Smooth muscle cell (in vitro differentiated cells): Measurements from ENCODE around the gene USP21. TPM values are rescaled to one million over a fixed set of nuclear protein-coding genes. Genes with fewer than 3 reads are reported as not detected.

Experiments
- DNase-seq: peaks from one replicate; lab custom pipeline; 2025; ENCODE audit not compliant: unreplicated experiment; lab: John Stamatoyannopoulos, UW
- H2AFZ ChIP-seq: fragments of 200-600 bp; sonication (generic); 2 replicates; pipeline ENCODE4 v1.6.0; 2016; ENCODE audit warnings: antibody characterized with exemption, low read depth, mild to moderate bottlenecking
- H3F3A ChIP-seq: fragments of 200-600 bp; sonication (generic); 2 replicates; pipeline ENCODE4 v1.6.0; 2017; ENCODE audit warnings: antibody characterized with exemption, low read depth
- H3K27ac ChIP-seq: fragments of 200-600 bp; sonication (generic); 2 replicates; pipeline ENCODE4 v1.5.1; 2016; ENCODE audit warnings: low read depth, mild to moderate bottlenecking
- H3K27me3 ChIP-seq: fragments of 200-600 bp; sonication (generic); 2 replicates; pipeline ENCODE4 v1.6.1; 2016; ENCODE audit warnings: low read depth, mild to moderate bottlenecking
- H3K36me3 ChIP-seq: fragments of 200-600 bp; sonication (generic); 2 replicates; pipeline ENCODE4 v1.5.1; 2016; ENCODE audit warnings: low read depth
- H3K4me1 ChIP-seq: fragments of 200-600 bp; sonication (generic); 2 replicates; pipeline ENCODE4 v1.5.1; 2016; ENCODE audit warnings: low read depth
- H3K4me2 ChIP-seq: fragments of 200-600 bp; sonication (generic); 2 replicates; pipeline ENCODE4 v1.6.0; 2016; ENCODE audit warnings: mild to moderate bottlenecking
- H3K4me3 ChIP-seq: fragments of 200-600 bp; sonication (generic); 2 replicates; pipeline ENCODE4 v1.5.1; 2016; ENCODE audit warnings: mild to moderate bottlenecking
- H3K79me2 ChIP-seq: fragments of 200-600 bp; sonication (generic); 2 replicates; pipeline ENCODE4 v1.6.0; 2016; ENCODE audit warnings: low read depth, mild to moderate bottlenecking
- H3K9ac ChIP-seq: fragments of 200-600 bp; sonication (generic); 2 replicates; pipeline ENCODE4 v1.6.0; 2016; ENCODE audit warnings: low read depth
- H3K9me3 ChIP-seq: fragments of 200-600 bp; sonication (generic); replicated peaks from 2 replicates; pipeline ENCODE4 v1.5.1; 2016; ENCODE audit warnings: low read depth
- H4K20me1 ChIP-seq: fragments of 200-600 bp; sonication (generic); 2 replicates; pipeline ENCODE4 v1.6.0; 2016; ENCODE audit warnings: low read depth
- CTCF ChIP-seq: fragments of 200-600 bp; sonication (generic); IDR thresholded peaks from 2 replicates; pipeline ENCODE4 v1.5.1; 2017; ENCODE audit warnings: borderline replicate concordance, mild to moderate bottlenecking, antibody characterized with exemption; ENCODE audit not compliant: insufficient read depth, poor library complexity, severe bottlenecking
- WGBS: methylation state at CpG from one replicate; pipeline ENCODE4 v1.1.7; 2016; ENCODE audit warnings: low lambda C conversion rate; 5-methylcytosine and 5-hydroxymethylcytosine counted together
- polyA plus RNA-seq: library from polyadenylated mRNA; unstranded; fragments of >200 nt; fragmentation: Nextera tagmentation; extraction: Ambion mirVana; gene quantifications from 2 replicates; pipeline ENCODE4 v1.2.1, GENCODE V29; 2016
- total RNA-seq: library from RNA; depleted of rRNA; stranded (reverse); fragments of >200 nt; gene quantifications from 2 replicates; pipeline ENCODE4 v1.2.3, GENCODE V29; 2014

The USP21 gene
- total and polyA plus RNA-seq, 2 experiments from 2014 or later: 10.7 to 25.4 TPM

- Histone ChIP-seq H3K9me3 (no peaks in the 10 kb centered on the region), H3K36me3 (no peaks in the 10 kb centered on the region), H3K4me1 (peaks cover 19% of the 10 kb centered on the region), H3K79me2 (peaks cover 66% of the 10 kb centered on the region), H3K27me3 (no peaks in the 10 kb centered on the region), H3K27ac (peak overlapping the region; percentile 93), H3K4me2 (peak overlapping the region; percentile 85), H3F3A (peaks cover 5% of the 10 kb centered on the region), H2AFZ (peak overlapping the region; percentile 68), H4K20me1 (peaks cover 25% of the 10 kb centered on the region), H3K9ac (peak overlapping the region; percentile 95), H3K4me3 (peak overlapping the region; percentile 65)
- no peak for DNase-seq
- no peak for TF ChIP-seq CTCF
- 2% methylated on average over 11 of the region's 11 CpGs for WGBS
These were observed 26.0 kb upstream of the USP21 start for GRCh38 chr1:161133220-161133740.

- Histone ChIP-seq H3K27me3 (no peaks in the 10 kb centered on the region), H3K27ac (no peak overlapping the region), H3K9ac (no peak overlapping the region), H3K9me3 (no peaks in the 10 kb centered on the region), H3K4me2 (no peak overlapping the region), H3K36me3 (no peaks in the 10 kb centered on the region), H4K20me1 (peaks cover 10% of the 10 kb centered on the region), H3K4me1 (no peaks in the 10 kb centered on the region), H3F3A (peaks cover 4% of the 10 kb centered on the region), H2AFZ (no peak overlapping the region), H3K79me2 (peaks cover 29% of the 10 kb centered on the region), H3K4me3 (no peak overlapping the region)
- no peak for TF ChIP-seq CTCF
- DNase-seq: no peak
- WGBS: 83% methylated on average over 3 of the region's 3 CpGs
These were observed 21.4 kb upstream of the USP21 start for GRCh38 chr1:161137881-161138280.

- H4K20me1 ChIP-seq: peaks cover 10% of the 10 kb centered on the region
- no peak overlapping the region for H3K4me2 ChIP-seq
- H3K9me3 ChIP-seq: no peaks in the 10 kb centered on the region
- peaks cover 29% of the 10 kb centered on the region for H3K79me2 ChIP-seq
- H2AFZ ChIP-seq: no peak overlapping the region
- H3K36me3 ChIP-seq: no peaks in the 10 kb centered on the region
- H3K4me1 ChIP-seq: no peaks in the 10 kb centered on the region
- WGBS: 88% methylated on average over 1 of the region's 1 CpG
- no peak overlapping the region for H3K4me3 ChIP-seq
- no peaks in the 10 kb centered on the region for H3F3A ChIP-seq
- no peaks in the 10 kb centered on the region for H3K27me3 ChIP-seq
- H3K27ac ChIP-seq: no peak overlapping the region
- no peak for DNase-seq
- no peak overlapping the region for H3K9ac ChIP-seq
- TF ChIP-seq CTCF: no peak
These were observed 20.9 kb upstream of the USP21 start for GRCh38 chr1:161138431-161138830.

GRCh38 chr1:161139766-161140165 lies 19.5 kb upstream of the USP21 start:
- 56% methylated on average over 1 of the region's 1 CpG for WGBS
- Histone ChIP-seq H3K79me2 (peaks cover 18% of the 10 kb centered on the region), H3K4me1 (no peaks in the 10 kb centered on the region), H3F3A (no peaks in the 10 kb centered on the region), H3K9ac (no peak overlapping the region), H3K4me3 (no peak overlapping the region), H3K27me3 (no peaks in the 10 kb centered on the region), H3K9me3 (no peaks in the 10 kb centered on the region), H3K4me2 (no peak overlapping the region), H2AFZ (no peak overlapping the region), H3K27ac (no peak overlapping the region), H3K36me3 (no peaks in the 10 kb centered on the region), H4K20me1 (peaks cover 1% of the 10 kb centered on the region)
- DNase-seq: no peak
- TF ChIP-seq CTCF: peak; percentile 52
